ENCODE results near the gene ERBB3.

Gene ERBB3

GRCh38 chr12:56126732-56127239 lies 46.8 kb downstream of the ERBB3 start:
- in situ Hi-C loops (cut with MboI; ENCODE audit: low sequenced_read_pairs, unreplicated experiment): no loop called here
- no peak for TF ChIP-seq CTCF (IDR thresholded peaks at IDR 0.05; ENCODE audit: borderline replicate concordance, control extremely low read depth, extremely low read depth, insufficient read depth, missing control alignments)
- DNase-seq (ENCODE audit: low spot score): no peak

GRCh38 chr12:56127485-56127887 lies 47.5 kb downstream of the ERBB3 start:
- no peak for DNase-seq (ENCODE audit: low spot score)
- no peak for TF ChIP-seq CTCF (IDR thresholded peaks at IDR 0.05; ENCODE audit: borderline replicate concordance, control extremely low read depth, extremely low read depth, insufficient read depth, missing control alignments)
- in situ Hi-C loops (cut with MboI; ENCODE audit: low sequenced_read_pairs, unreplicated experiment): no loop called here

GRCh38 chr12:56127888-56128669 lies 48.1 kb downstream of the ERBB3 start, which contains the start of gene ESYT1:
Gene ESYT1 (plus strand): TSS chr12:56128267. CDS start chr12:56128320, 53 bp downstream.
- peak; percentile 97 for DNase-seq (ENCODE audit: low spot score)
- TF ChIP-seq CTCF (IDR thresholded peaks at IDR 0.05; ENCODE audit: borderline replicate concordance, control extremely low read depth, extremely low read depth, insufficient read depth, missing control alignments): no peak
- in situ Hi-C loops (cut with MboI; ENCODE audit: low sequenced_read_pairs, unreplicated experiment): no loop called here

- in situ Hi-C loops (cut with MboI; ENCODE audit: low sequenced_read_pairs, unreplicated experiment): no loop called here
- DNase-seq (ENCODE audit: low spot score): no peak
- no peak for TF ChIP-seq CTCF (IDR thresholded peaks at IDR 0.05; ENCODE audit: borderline replicate concordance, control extremely low read depth, extremely low read depth, insufficient read depth, missing control alignments)
Observed at GRCh38 chr12:56128670-56129205, 48.8 kb downstream of the ERBB3 start.

GRCh38 chr12:56129206-56129941 lies 49.4 kb downstream of the ERBB3 start:
- in situ Hi-C loops (cut with MboI; ENCODE audit: low sequenced_read_pairs, unreplicated experiment): no loop called here
- DNase-seq (ENCODE audit: low spot score): peak; percentile 76
- TF ChIP-seq CTCF (IDR thresholded peaks at IDR 0.05; ENCODE audit: borderline replicate concordance, control extremely low read depth, extremely low read depth, insufficient read depth, missing control alignments): no peak

GRCh38 chr12:56129942-56130495 lies 50.1 kb downstream of the ERBB3 start:
- TF ChIP-seq CTCF (IDR thresholded peaks at IDR 0.05; ENCODE audit: borderline replicate concordance, control extremely low read depth, extremely low read depth, insufficient read depth, missing control alignments): no peak
- in situ Hi-C loops (cut with MboI; ENCODE audit: low sequenced_read_pairs, unreplicated experiment): no loop called here

More at GRCh38 chr12:56129942-56130495, 50.1 kb downstream of the ERBB3 start:
- no peak for DNase-seq (ENCODE audit: low spot score)
